GM12878 (cell line): Measurements from ENCODE around the gene MRM3. TPM values are rescaled to one million over a fixed set of nuclear protein-coding genes. Genes with fewer than 3 reads are reported as not detected.

Source experiments
- ATAC-seq: fragments of 200-7000 bp; cut with Tn5 transposase; 3 replicates; pipeline ENCODE4 v1.9.1; 2020; ENCODE audit warnings: mild to moderate bottlenecking, moderate library complexity
- BruUV-seq: library from RNA; stranded (reverse); fragments of 400-500 nt; replicated peaks from 2 replicates; lab custom pipeline; 2021; lab: Mats Ljungman, UMichigan
- CTCF ChIA-PET: fragments of 300-600 bp; sonication (Branson Sonifier 250); formaldehyde crosslinking; extraction: SDS; loops from one replicate; lab custom pipeline; 2021; ENCODE audit warnings: inconsistent platforms; lab: Yijun Ruan, JAX
- POLR2A ChIA-PET: fragments of 350-600 bp; formaldehyde crosslinking; extraction: SDS; loops from one replicate; lab custom pipeline; 2021; ENCODE audit warnings: inconsistent platforms; lab: Charles Lee
- RAD21 ChIA-PET: fragments of 300-600 bp; sonication (Branson Sonifier 250); formaldehyde crosslinking; loops from one replicate; lab custom pipeline; 2023; ENCODE audit warnings: antibody characterized with exemption; ENCODE audit not compliant: unreplicated experiment; lab: Charles Lee
- SMC1A ChIA-PET: fragments of 300-600 bp; sonication (Branson Sonifier 250); formaldehyde crosslinking; loops from one replicate; lab custom pipeline; 2023; ENCODE audit not compliant: unreplicated experiment, uncharacterized antibody; lab: Charles Lee
- DNase-seq: peaks from one replicate; pipeline ENCODE4 v3.0.0-alpha.2; 2011; ENCODE audit warnings: low read depth, low spot score
- FAIRE-seq: peaks from 3 replicates; lab custom pipeline; 2011; peaks lifted over from hg19 to GRCh38; lab: Jason Lieb, UNC
- H2AFZ ChIP-seq: 2 replicates; pipeline ENCODE4 v1.6.0; 2011; ENCODE audit warnings: low read depth, low read length, control low read depth; ENCODE audit not compliant: control insufficient read depth
- H3K27ac ChIP-seq: 2 replicates; pipeline ENCODE4 v1.5.1; 2011; ENCODE audit warnings: control low read depth; ENCODE audit not compliant: control insufficient read depth, insufficient read depth
- H3K27me3 ChIP-seq, 2 experiments: replicated peaks in 1 of 2; 2 replicates each; pipeline versions ENCODE4 v1.6.0 to v1.6.1; 2011; ENCODE audit warnings: low read length in 1 of 2; ENCODE audit not compliant: control insufficient read depth in 2 of 2, insufficient read depth in 2 of 2
- H3K36me3 ChIP-seq, 2 experiments: 2 replicates each; pipeline ENCODE4 v1.5.1; 2011; ENCODE audit warnings: low read length in 1 of 2; ENCODE audit not compliant: control insufficient read depth in 2 of 2, insufficient read depth in 2 of 2
- H3K4me1 ChIP-seq: 2 replicates; pipeline ENCODE4 v1.6.1; 2011; ENCODE audit warnings: mild to moderate bottlenecking, low read length, moderate library complexity, mixed read lengths; ENCODE audit not compliant: control insufficient read depth, insufficient read depth
- H3K4me2 ChIP-seq: 2 replicates; pipeline ENCODE4 v1.6.0; 2011; ENCODE audit warnings: control low read depth; ENCODE audit not compliant: control insufficient read depth, insufficient read depth
- H3K4me3 ChIP-seq: fragments of 200-600 bp; sonication (generic); 2 replicates; pipeline ENCODE4 v1.5.1; 2016
- H3K79me2 ChIP-seq: 2 replicates; pipeline ENCODE4 v1.6.0; 2011; ENCODE audit warnings: low read length; ENCODE audit not compliant: control insufficient read depth, insufficient read depth
- H3K9ac ChIP-seq: 2 replicates; pipeline ENCODE4 v1.8.0; 2011; ENCODE audit warnings: low read length, control low read depth, mixed read lengths; ENCODE audit not compliant: control insufficient read depth, insufficient read depth
- H3K9me3 ChIP-seq: replicated peaks from 3 replicates; pipeline ENCODE4 v1.5.1; 2011; ENCODE audit warnings: mild to moderate bottlenecking, low read length; ENCODE audit not compliant: control insufficient read depth, insufficient read depth
- H4K20me1 ChIP-seq: 2 replicates; pipeline ENCODE4 v1.6.0; 2011; ENCODE audit not compliant: control insufficient read depth, insufficient read depth
- BACH1 ChIP-seq: fragments of 450-650 bp; IDR thresholded peaks from 2 replicates; pipeline ENCODE4 v1.6.1; 2017; ENCODE audit warnings: mild to moderate bottlenecking, borderline replicate concordance
- CEBPB ChIP-seq, 2 experiments: fragments of 150-350 bp in 1 of 2; IDR thresholded peaks; 2 replicates each; pipeline ENCODE4 v1.6.1; 2012 to 2014; ENCODE audit warnings: low read depth in 2 of 2, low read length in 2 of 2, borderline replicate concordance in 1 of 2, inconsistent platforms in 1 of 2
- LARP7 ChIP-seq: fragments of 450-650 bp; IDR thresholded peaks from 2 replicates; pipeline ENCODE4 v1.6.1; 2017; ENCODE audit warnings: mild to moderate bottlenecking
- MTA3 ChIP-seq: IDR thresholded peaks from 2 replicates; pipeline ENCODE4 v1.6.1; 2012; ENCODE audit warnings: low read length, inconsistent platforms, borderline replicate concordance
- MYB ChIP-seq: fragments of 150-350 bp; IDR thresholded peaks from 2 replicates; pipeline ENCODE4 v1.6.1; 2014; ENCODE audit warnings: mild to moderate bottlenecking, low read depth, low read length, borderline replicate concordance
- NBN ChIP-seq: fragments of 450-650 bp; IDR thresholded peaks from 2 replicates; pipeline ENCODE4 v1.6.1; 2016
- NFYB ChIP-seq: IDR thresholded peaks from 2 replicates; pipeline ENCODE4 v1.6.1; 2011; ENCODE audit warnings: low read depth, mild to moderate bottlenecking, low read length, improper control_type of control experiment, moderate library complexity; ENCODE audit not compliant: insufficient read depth
- PAX8 ChIP-seq: fragments of 450-650 bp; IDR thresholded peaks from 2 replicates; pipeline ENCODE4 v1.6.1; 2017; ENCODE audit warnings: mild to moderate bottlenecking, moderate library complexity
- PRDM15 ChIP-seq: fragments of 450-650 bp; formaldehyde crosslinking; IDR thresholded peaks from 2 replicates; pipeline ENCODE4 v1.4.0; 2020; ENCODE audit warnings: mild to moderate bottlenecking, moderate library complexity
- RB1 ChIP-seq: fragments of 450-650 bp; formaldehyde crosslinking; IDR thresholded peaks from 2 replicates; pipeline ENCODE4 v1.6.1; 2017; ENCODE audit warnings: mild to moderate bottlenecking, borderline replicate concordance
- SIN3A ChIP-seq: IDR thresholded peaks from 2 replicates; pipeline ENCODE4 v1.6.1; 2012; ENCODE audit warnings: low read depth, low read length, improper control_type of control experiment
- SP1 ChIP-seq: IDR thresholded peaks from one replicate; pipeline ENCODE4 v1.6.1; 2011; ENCODE audit warnings: low read depth, low read length
- TCF3 ChIP-seq: IDR thresholded peaks from 2 replicates; pipeline ENCODE4 v1.6.1; 2012; ENCODE audit warnings: low read depth, mild to moderate bottlenecking, low read length, borderline replicate concordance; ENCODE audit not compliant: insufficient read depth
- WGBS: methylation state at CpG from one replicate; pipeline ENCODE4 v1.1.6; 2016; ENCODE audit warnings: low lambda C conversion rate; ENCODE audit not compliant: insufficient replicate concordance, insufficient coverage; ENCODE audit errors: missing lambda C conversion rate; 5-methylcytosine and 5-hydroxymethylcytosine counted together
- in situ Hi-C: fragments of 300-500 bp; cut with MboI; formaldehyde crosslinking; loops from 9 replicates; pipeline ENCODE4 v1.14.3; 2018; ENCODE audit warnings: mixed read lengths
- intact Hi-C: fragments of 100-400 bp; cut with micrococcal nuclease; formaldehyde crosslinking; loops from one replicate; pipeline ENCODE4 v1.14.2; 2022; ENCODE audit not compliant: unreplicated experiment
- polyA plus RNA-seq, 11 experiments: library from polyadenylated mRNA; depleted of rRNA in 4 of 11; unstranded in 6 of 11; stranded (reverse) in 5 of 11; fragments of >200 nt; fragmentation: Nextera tagmentation in 4 of 11; fragmentation: Illumina TruSeq in 1 of 11; extraction: Ambion mirVana in 4 of 11; extraction: Trizol in 1 of 11; gene quantifications; 1 replicate in 1 of 11; 2 replicates in 10 of 11; pipeline versions ENCODE4 v1.2.1 to v1.2.3, GENCODE V29; 2011 to 2016; ENCODE audit warnings: inconsistent platforms in 2 of 11, missing spikeins in 2 of 11, low read depth in 1 of 11
- total RNA-seq, 4 experiments: library from RNA; depleted of rRNA in 3 of 4; stranded (reverse); fragments of >200 nt in 3 of 4; fragmentation: Illumina TruSeq in 1 of 4; extraction: Trizol in 1 of 4; gene quantifications; 2 replicates each; pipeline versions ENCODE4 v1.2.1 to v1.2.3, GENCODE V29; 2013 to 2021

The MRM3 gene
- total and polyA plus RNA-seq, 10 of the 15 experiments (the other 5 are each of a cell fraction or from before 2014, with no cell fraction given): 2.3 to 48.9 (median 26.6) TPM

- Histone ChIP-seq H3K4me1 (no peaks in the 10 kb centered on the region), H2AFZ (no peak overlapping the region), H3K4me3 (no peak overlapping the region), H3K27me3 (no peaks in the 10 kb centered on the region), H3K27ac (no peak overlapping the region), H3K9ac (no peak overlapping the region), H3K4me2 (no peak overlapping the region), H4K20me1 (no peaks in the 10 kb centered on the region), H3K9me3 (no peaks in the 10 kb centered on the region; the same call in 2 of the 3 replicates), H3K36me3 (no peaks in the 10 kb centered on the region), H3K79me2 (no peaks in the 10 kb centered on the region)
- POLR2A ChIA-PET: no interaction called here
- TF ChIP-seq SP1 (no peak), NBN (no peak), SIN3A (no peak), MTA3 (no peak), RB1 (no peak), LARP7 (no peak), CEBPB (IDR thresholded peaks at IDR 0.05; ENCODE audit: borderline replicate concordance in 1 of 2, low read depth in 2 of 2, low read length in 2 of 2) (no peak), MYB (no peak), TCF3 (no peak), PAX8 (no peak), BACH1 (no peak), NFYB (no peak), PRDM15 (CRISPR knock-in tag) (no peak)
- RAD21 ChIA-PET: no interaction called here
- SMC1A ChIA-PET: no interaction called here
- FAIRE-seq (no peak), ATAC-seq (no peak), DNase-seq (no peak)
- CTCF ChIA-PET: no interaction called here
- intact Hi-C loops: no loop called here
- BruUV-seq: no TSS peak
- WGBS: 91% methylated on average over 9 of the region's 9 CpGs
- in situ Hi-C loops: no loop called here
Observed at GRCh38 chr17:836151-836550, 54.0 kb downstream of the MRM3 start.
